HG03378 (cell line): ENCODE measurements around the gene SCLT1.

ENCODE experiments used
- ATAC-seq: cut with Tn5 transposase; IDR thresholded peaks from one replicate; pipeline ENCODE4 v1.9.1; 2021; ENCODE audit warnings: mild to moderate bottlenecking, moderate library complexity; ENCODE audit not compliant: unreplicated experiment

SCLT1 gene

GRCh38 chr4:128879283-128879682, 214.1 kb downstream of the SCLT1 start:
- ATAC-seq: no peak

- ATAC-seq: no peak
Observed at GRCh38 chr4:128877934-128878333, 215.4 kb downstream of the SCLT1 start.

GRCh38 chr4:128876200-128876599, 217.1 kb downstream of the SCLT1 start:
- no peak for ATAC-seq

GRCh38 chr4:128871948-128872347, 221.4 kb downstream of the SCLT1 start:
- no peak for ATAC-seq

GRCh38 chr4:128869776-128870509, 223.4 kb downstream of the SCLT1 start:
- ATAC-seq: no peak

GRCh38 chr4:128868758-128869157, 224.6 kb downstream of the SCLT1 start:
- ATAC-seq: no peak

GRCh38 chr4:128866691-128867090, 226.6 kb downstream of the SCLT1 start:
- ATAC-seq: no peak

GRCh38 chr4:128866269-128866668, 227.1 kb downstream of the SCLT1 start:
- no peak for ATAC-seq

GRCh38 chr4:128865132-128865531, 228.2 kb downstream of the SCLT1 start:
- no peak for ATAC-seq

GRCh38 chr4:128863312-128864075, 229.8 kb downstream of the SCLT1 start:
- ATAC-seq: no peak

- ATAC-seq: peak; percentile 56
Observed at GRCh38 chr4:128862608-128863311, 230.6 kb downstream of the SCLT1 start.

- peak; percentile 10 for ATAC-seq
Observed at GRCh38 chr4:128861856-128862518, 231.4 kb downstream of the SCLT1 start.

- no peak for ATAC-seq
Observed at GRCh38 chr4:128859887-128860677, 233.3 kb downstream of the SCLT1 start.

GRCh38 chr4:128858879-128859671, 234.3 kb downstream of the SCLT1 start:
- no peak for ATAC-seq

- no peak for ATAC-seq
Observed at GRCh38 chr4:128856246-128856645, 237.1 kb downstream of the SCLT1 start.

GRCh38 chr4:128855621-128856020, 237.7 kb downstream of the SCLT1 start:
- no peak for ATAC-seq

GRCh38 chr4:128854433-128854832, 238.9 kb downstream of the SCLT1 start:
- peak; percentile 70 for ATAC-seq

GRCh38 chr4:128853741-128854140, 239.6 kb downstream of the SCLT1 start:
- ATAC-seq: no peak

- no peak for ATAC-seq
Observed at GRCh38 chr4:128850252-128850651, 243.1 kb downstream of the SCLT1 start.

GRCh38 chr4:128848461-128848860, 244.9 kb downstream of the SCLT1 start:
- no peak for ATAC-seq
